HepG2 (cell line): Measurements from ENCODE around the gene MIDN. TPM values are rescaled to one million over a fixed set of nuclear protein-coding genes. Genes with fewer than 3 reads are reported as not detected.

Experiments
- AGO1 ChIP-seq: fragments of 200-400 bp; formaldehyde crosslinking; IDR thresholded peaks from 2 replicates; pipeline ENCODE4 v1.6.1; 2017; ENCODE audit warnings: mild to moderate bottlenecking, low read depth, low read length, moderate library complexity; ENCODE audit not compliant: poor library complexity, severe bottlenecking
- ATF7 ChIP-seq, 2 experiments: fragments of 450-650 bp in 1 of 2; sonication (generic) in 1 of 2; formaldehyde crosslinking in 1 of 2; IDR thresholded peaks; 2 replicates each; pipeline versions ENCODE4 v1.4.0 to v1.6.1; 2016 to 2020; ENCODE audit warnings: antibody characterized with exemption in 1 of 2, mild to moderate bottlenecking in 1 of 2, missing genetic modification reagents in 1 of 2
- BORCS8-MEF2B ChIP-seq: sonication (generic); formaldehyde crosslinking; IDR thresholded peaks from 2 replicates; pipeline ENCODE4 v1.8.0; 2022; ENCODE audit warnings: mild to moderate bottlenecking, missing genetic modification reagents
- CCDC6 ChIP-seq: sonication (generic); formaldehyde crosslinking; IDR thresholded peaks from 2 replicates; pipeline ENCODE4 v1.8.1; 2022; ENCODE audit warnings: mild to moderate bottlenecking, missing genetic modification reagents, moderate library complexity
- GATAD2A ChIP-seq: IDR thresholded peaks from 2 replicates; pipeline ENCODE4 v1.6.1; 2016
- SOX13 ChIP-seq, 3 experiments: fragments of 450-650 bp in 1 of 3; sonication (generic) in 1 of 3; formaldehyde crosslinking in 1 of 3; IDR thresholded peaks in 2 of 3; conservative IDR thresholded peaks in 1 of 3; 2 replicates each; pipeline versions ENCODE4 v1.5.0 to v1.6.1; 2016 to 2020; ENCODE audit warnings: antibody characterized with exemption in 1 of 3, mild to moderate bottlenecking in 1 of 3, missing compliant biosample characterization in 1 of 3, missing genetic modification reagents in 1 of 3, moderate library complexity in 1 of 3
- TCF12 ChIP-seq, 2 experiments: fragments of 450-650 bp in 1 of 2; sonication (generic) in 1 of 2; formaldehyde crosslinking in 1 of 2; IDR thresholded peaks; 2 replicates each; pipeline versions ENCODE4 v1.6.1 to v1.8.0; 2017 to 2022; ENCODE audit warnings: antibody characterized with exemption in 1 of 2, mild to moderate bottlenecking in 1 of 2, missing genetic modification reagents in 1 of 2, moderate library complexity in 1 of 2
- TOPORS ChIP-seq: sonication (generic); formaldehyde crosslinking; IDR thresholded peaks from 2 replicates; pipeline ENCODE4 v1.8.0; 2023; ENCODE audit warnings: mild to moderate bottlenecking, missing genetic modification reagents
- YY1 ChIP-seq: IDR thresholded peaks from 2 replicates; pipeline ENCODE4 v1.6.1; 2011; ENCODE audit warnings: low read length, low read depth, moderate library complexity, mild to moderate bottlenecking; ENCODE audit not compliant: insufficient read depth, insufficient replicate concordance
- ZBTB33 ChIP-seq: sonication (generic); formaldehyde crosslinking; IDR thresholded peaks from 2 replicates; pipeline ENCODE4 v1.4.0; 2020; ENCODE audit warnings: missing genetic modification reagents
- ZFP82 ChIP-seq: sonication (generic); formaldehyde crosslinking; IDR thresholded peaks from 2 replicates; pipeline ENCODE4 v1.5.1; 2020; ENCODE audit warnings: mild to moderate bottlenecking, missing genetic modification reagents, borderline replicate concordance
- ZHX2 ChIP-seq, 2 experiments: sonication (generic) in 1 of 2; formaldehyde crosslinking in 1 of 2; IDR thresholded peaks; 2 replicates each; pipeline versions ENCODE4 v1.6.1 to v1.9.0; 2014 to 2022; ENCODE audit warnings: antibody characterized with exemption in 1 of 2, borderline replicate concordance in 1 of 2, inconsistent platforms in 1 of 2, low read depth in 1 of 2, missing genetic modification reagents in 1 of 2
- ZNF430 ChIP-seq: sonication (generic); formaldehyde crosslinking; IDR thresholded peaks from 2 replicates; pipeline ENCODE4 v1.9.0; 2021; ENCODE audit warnings: mild to moderate bottlenecking, missing genetic modification reagents
- ZNF550 ChIP-seq: sonication (generic); formaldehyde crosslinking; IDR thresholded peaks from 2 replicates; pipeline ENCODE4 v1.4.0; 2020; ENCODE audit warnings: mild to moderate bottlenecking, missing genetic modification reagents, borderline replicate concordance
- ZNF770 ChIP-seq: sonication (generic); formaldehyde crosslinking; IDR thresholded peaks from 2 replicates; pipeline ENCODE4 v1.5.0; 2020; ENCODE audit warnings: mild to moderate bottlenecking, missing genetic modification reagents
- polyA plus RNA-seq, 8 experiments: library from polyadenylated mRNA; depleted of rRNA in 3 of 8; stranded (reverse) in 7 of 8; unstranded in 1 of 8; fragments of >200 nt; fragmentation: Illumina TruSeq in 4 of 8; extraction: Trizol in 4 of 8; gene quantifications; 2 replicates each; pipeline versions ENCODE4 v1.2.1 to v1.2.3, GENCODE V29; 2011 to 2016; ENCODE audit warnings: low read depth in 4 of 8, missing spikeins in 1 of 8, mixed read lengths in 1 of 8; ENCODE audit not compliant: insufficient read depth in 1 of 8
- total RNA-seq, 5 experiments: library from RNA; depleted of rRNA; stranded (reverse); fragments of >200 nt; fragmentation: Illumina TruSeq; extraction: Trizol; gene quantifications; 2 replicates each; pipeline ENCODE4 v1.2.3, GENCODE V29; 2016; ENCODE audit warnings: low read depth in 1 of 5

MIDN gene
- total and polyA plus RNA-seq, 2 of the 13 experiments (the other 11 are each of a cell fraction or from before 2014, with no cell fraction given), result 8.4 to 18.0 TPM

GRCh38 chr19:1239796-1240737, 8.3 kb upstream of the MIDN start (continued):
- TF ChIP-seq ZFP82 (CRISPR knock-in tag), result 0 out of 2 replicates have a peak, but pooled peaks have one; percentile 53
- no peak for TF ChIP-seq BORCS8-MEF2B (CRISPR knock-in tag)
- TF ChIP-seq SOX13 (IDR thresholded peaks at IDR 0.05), result no peak
- TF ChIP-seq SOX13 (CRISPR knock-in tag; conservative IDR thresholded peaks at IDR 0.05 in 1 of 2, IDR thresholded peaks at IDR 0.05 in 1 of 2), result 0 out of 4 replicates have a peak, but pooled peaks of 1 of the 2 experiments have one; percentile 6
- TF ChIP-seq AGO1, result peak; percentile 42
- TF ChIP-seq ZHX2 (IDR thresholded peaks at IDR 0.05; ENCODE audit: low read depth), result peak; percentile 92
- TF ChIP-seq ZHX2 (CRISPR knock-in tag; IDR thresholded peaks at IDR 0.05; ENCODE audit: borderline replicate concordance), result no peak
- peak; percentile 90 for TF ChIP-seq ATF7 (IDR thresholded peaks at IDR 0.05)
- peak; percentile 85 for TF ChIP-seq ATF7 (CRISPR knock-in tag; IDR thresholded peaks at IDR 0.05)
- TF ChIP-seq TCF12 (IDR thresholded peaks at IDR 0.05), result no peak
- TF ChIP-seq TCF12 (CRISPR knock-in tag; IDR thresholded peaks at IDR 0.05), result 0 out of 2 replicates have a peak, but pooled peaks have one; percentile 28
- TF ChIP-seq GATAD2A (CRISPR knock-in tag), result no peak
- TF ChIP-seq YY1, result peak; percentile 50
- TF ChIP-seq ZNF430 (CRISPR knock-in tag), result 0 out of 2 replicates have a peak, but pooled peaks have one; percentile 44
- TF ChIP-seq ZBTB33, result 0 out of 2 replicates have a peak, but pooled peaks have one; percentile 2
- peak; percentile 89; the same call in 1 of the 2 replicates for TF ChIP-seq CCDC6 (CRISPR knock-in tag)
- 0 out of 2 replicates have a peak, but pooled peaks have one; percentile 37 for TF ChIP-seq TOPORS (CRISPR knock-in tag)
- TF ChIP-seq ZNF770 (CRISPR knock-in tag), result peak; percentile 51
- no peak for TF ChIP-seq ZNF550
